Activated CD4-positive, alpha-beta memory T cell treated with anti-CD3 and anti-CD28 coated beads, Interleukin-2, amount 10 ng/mL, durations not matched to agents 7 days and 5 days (primary cell): ENCODE measurements around the gene LZTS2. TPM values are rescaled to one million over a fixed set of nuclear protein-coding genes. Genes with fewer than 3 reads are reported as not detected.

Experiments
- CTCF ChIA-PET: fragments of 350-600 bp; sonication (Branson Sonifier 250); formaldehyde crosslinking; loops from one replicate; lab custom pipeline; 2021; ENCODE audit warnings: antibody characterized with exemption, inconsistent platforms; lab: Charles Lee
- POLR2A ChIA-PET: fragments of 350-600 bp; sonication (Branson Sonifier 250); formaldehyde crosslinking; loops from one replicate; lab custom pipeline; 2021; ENCODE audit warnings: antibody characterized with exemption; lab: Charles Lee
- DNase-seq: peaks from one replicate; pipeline ENCODE4 v3.0.0-alpha.2; 2020
- H3K27ac Mint-ChIP-seq: one replicate; pipeline ENCODE4 v1.8.0; 2021; ENCODE audit warnings: mild to moderate bottlenecking, mixed read lengths
- H3K27me3 Mint-ChIP-seq: one replicate; pipeline ENCODE4 v1.8.0; 2021; ENCODE audit warnings: mixed read lengths
- H3K36me3 Mint-ChIP-seq: one replicate; pipeline ENCODE4 v1.8.0; 2021; ENCODE audit warnings: low read depth, mixed read lengths
- H3K4me1 Mint-ChIP-seq: one replicate; pipeline ENCODE4 v1.8.0; 2021; ENCODE audit warnings: mixed read lengths
- H3K4me3 Mint-ChIP-seq: one replicate; pipeline ENCODE4 v1.8.0; 2021; ENCODE audit warnings: mild to moderate bottlenecking, mixed read lengths
- H3K9me3 Mint-ChIP-seq: one replicate; pipeline ENCODE4 v1.8.0; 2021; ENCODE audit warnings: mixed read lengths
- total RNA-seq, 2 experiments: library from RNA; stranded (reverse); gene quantifications; one replicate each; pipeline ENCODE4 v1.2.3, GENCODE V29; 2021

LZTS2 gene
- total RNA-seq, 2 experiments from 2014 or later = 17.3 to 18.5 TPM

GRCh38 chr10:101002456-101002855 lies 2.8 kb downstream of the LZTS2 start:
- no peaks in the 10 kb centered on the region for H3K36me3 Mint-ChIP-seq
- no peak overlapping the region for H3K4me3 Mint-ChIP-seq
- H3K9me3 Mint-ChIP-seq = no peaks in the 10 kb centered on the region

DNA sequence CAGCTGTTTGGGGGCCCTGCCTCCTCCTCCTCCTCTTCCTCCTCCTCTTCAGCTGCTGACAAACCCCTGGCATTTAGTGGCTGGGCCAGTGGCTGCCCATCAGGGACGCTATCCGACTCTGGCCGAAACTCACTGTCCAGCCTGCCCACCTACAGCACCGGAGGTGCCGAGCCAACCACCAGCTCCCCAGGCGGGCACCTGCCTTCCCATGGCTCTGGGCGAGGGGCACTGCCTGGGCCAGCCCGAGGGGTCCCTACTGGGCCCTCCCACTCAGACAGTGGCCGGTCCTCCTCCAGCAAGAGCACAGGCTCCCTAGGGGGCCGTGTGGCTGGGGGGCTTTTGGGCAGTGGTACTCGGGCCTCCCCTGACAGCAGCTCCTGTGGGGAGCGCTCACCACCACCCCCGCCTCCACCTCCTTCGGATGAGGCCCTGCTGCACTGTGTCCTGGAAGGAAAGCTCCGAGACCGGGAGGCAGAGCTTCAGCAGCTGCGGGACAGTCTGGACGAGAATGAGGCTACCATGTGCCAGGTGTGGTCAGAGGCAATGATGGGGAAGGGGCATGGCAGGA lies 4.1 kb downstream of the LZTS2 start:
- POLR2A ChIA-PET = no interaction called here
- Mint-ChIP-seq H3K4me1 (peaks cover 6% of the 10 kb centered on the region), H3K4me3 (no peak overlapping the region), H3K27ac (no peak overlapping the region), H3K36me3 (no peaks in the 10 kb centered on the region), H3K27me3 (peaks cover 3% of the 10 kb centered on the region), H3K9me3 (no peaks in the 10 kb centered on the region)
- CTCF ChIA-PET = interaction anchor here (1.9 to 17.1 kb wide), 2 partner anchors 13 to 46 kb away, joined by 5 to 186 read pairs; no protein-coding TSS in a partner anchor
- DNase-seq = no peak

More at GRCh38 chr10:101002456-101002855, 2.8 kb downstream of the LZTS2 start:
- Mint-ChIP-seq H3K27ac (no peak overlapping the region), H3K27me3 (peaks cover 3% of the 10 kb centered on the region), H3K4me1 (peaks cover 14% of the 10 kb centered on the region)
- CTCF ChIA-PET = interaction anchor here (0.7 to 17.1 kb wide), 2 partner anchors 14 to 56 kb away, joined by 3 to 186 read pairs; no protein-coding TSS in a partner anchor
- POLR2A ChIA-PET = interaction anchor here (1.0 kb wide), 1 partner anchor 10 kb away, joined by 3 read pairs; no protein-coding TSS in a partner anchor
- no peak for DNase-seq

DNA sequence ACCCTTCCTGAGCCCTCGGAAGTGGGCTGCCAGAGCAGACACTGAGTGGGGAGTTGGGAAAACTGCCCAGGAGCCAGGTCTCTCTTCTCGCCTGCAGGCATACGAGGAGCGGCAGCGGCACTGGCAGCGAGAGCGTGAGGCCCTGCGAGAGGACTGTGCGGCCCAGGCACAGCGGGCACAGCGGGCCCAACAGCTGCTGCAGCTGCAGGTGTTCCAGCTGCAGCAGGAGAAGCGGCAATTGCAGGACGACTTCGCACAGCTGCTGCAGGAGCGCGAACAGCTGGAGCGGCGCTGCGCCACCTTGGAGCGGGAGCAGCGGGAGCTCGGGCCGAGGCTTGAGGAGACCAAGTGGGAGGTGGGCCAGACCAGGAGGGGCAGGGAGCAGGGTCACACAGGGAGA lies 5.8 kb downstream of the LZTS2 start:
- Mint-ChIP-seq H3K4me1 (peaks cover 4% of the 10 kb centered on the region), H3K27me3 (peaks cover 3% of the 10 kb centered on the region), H3K27ac (no peak overlapping the region), H3K36me3 (no peaks in the 10 kb centered on the region), H3K4me3 (no peak overlapping the region), H3K9me3 (no peaks in the 10 kb centered on the region)
- ChIA-PET POLR2A (no interaction called here), CTCF (interaction anchor here (17.1 kb wide), 1 partner anchor 11 kb away, joined by 186 read pairs; no protein-coding TSS in a partner anchor)
- DNase-seq = no peak

DNA sequence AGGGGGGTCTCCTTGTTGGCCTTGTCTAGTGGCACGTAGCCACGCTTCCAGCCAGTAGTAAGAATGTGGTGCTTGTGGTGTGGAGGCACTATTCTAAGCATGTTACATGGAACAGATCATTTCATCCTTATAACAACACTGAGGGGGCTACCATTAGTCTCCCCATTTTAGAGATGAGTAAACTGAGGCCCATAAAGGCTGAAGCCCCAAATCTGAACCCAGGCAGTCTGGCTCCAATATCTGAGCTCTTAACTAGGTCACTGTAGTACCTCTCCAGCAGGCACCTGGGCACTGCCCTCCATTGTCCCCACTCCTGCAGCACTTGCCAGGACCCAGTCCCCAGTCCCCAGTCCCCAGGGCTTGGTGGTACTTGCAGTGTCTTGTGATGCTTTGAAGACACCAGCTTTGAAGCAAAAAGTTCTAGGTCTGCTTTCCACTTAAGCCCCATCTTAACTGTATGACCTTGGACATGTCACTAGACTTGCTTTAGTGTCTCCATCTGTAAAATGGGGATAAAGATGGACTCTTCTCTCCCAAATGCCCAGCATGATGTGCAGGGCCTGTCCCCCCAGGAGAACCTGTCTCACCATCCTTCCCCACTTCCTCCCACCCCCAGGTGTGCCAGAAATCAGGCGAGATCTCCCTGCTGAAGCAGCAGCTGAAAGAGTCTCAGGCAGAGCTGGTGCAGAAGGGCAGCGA lies 6.4 kb downstream of the LZTS2 start:
- Mint-ChIP-seq H3K36me3 (no peaks in the 10 kb centered on the region), H3K27ac (no peak overlapping the region), H3K27me3 (peaks cover 2% of the 10 kb centered on the region), H3K9me3 (no peaks in the 10 kb centered on the region), H3K4me1 (peaks cover 2% of the 10 kb centered on the region), H3K4me3 (no peak overlapping the region)
- ChIA-PET CTCF (interaction anchor here (1.5 to 17.1 kb wide), 2 partner anchors 8 to 11 kb away, joined by 7 to 186 read pairs; no protein-coding TSS in a partner anchor), POLR2A (interaction anchor here (1.0 kb wide), 1 partner anchor 9 kb away, joined by 3 read pairs; no protein-coding TSS in a partner anchor)
- no peak for DNase-seq

DNA sequence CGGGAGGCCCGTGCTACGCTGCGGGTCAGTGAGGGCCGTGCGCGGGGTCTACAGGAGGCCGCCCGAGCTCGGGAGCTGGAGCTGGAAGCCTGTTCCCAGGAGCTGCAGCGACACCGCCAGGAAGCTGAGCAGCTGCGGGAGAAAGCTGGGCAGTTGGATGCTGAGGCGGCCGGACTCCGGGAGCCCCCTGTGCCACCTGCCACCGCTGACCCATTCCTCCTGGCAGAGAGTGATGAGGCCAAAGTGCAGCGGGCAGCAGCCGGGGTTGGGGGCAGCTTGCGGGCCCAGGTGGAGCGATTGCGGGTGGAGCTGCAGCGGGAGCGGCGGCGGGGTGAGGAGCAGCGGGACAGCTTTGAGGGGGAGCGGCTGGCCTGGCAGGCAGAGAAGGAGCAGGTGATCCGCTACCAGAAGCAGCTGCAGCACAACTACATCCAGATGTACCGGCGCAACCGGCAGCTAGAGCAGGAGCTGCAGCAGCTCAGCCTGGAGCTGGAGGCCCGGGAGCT lies 7.0 kb downstream of the LZTS2 start:
- DNase-seq = no peak
- no peaks in the 10 kb centered on the region for H3K27me3 Mint-ChIP-seq
- H3K4me3 Mint-ChIP-seq = no peak overlapping the region
- POLR2A ChIA-PET = interaction anchor here (1.0 kb wide), 1 partner anchor 10 kb away, joined by 3 read pairs; no protein-coding TSS in a partner anchor
- no peak overlapping the region for H3K27ac Mint-ChIP-seq
- no peaks in the 10 kb centered on the region for H3K36me3 Mint-ChIP-seq
- no peaks in the 10 kb centered on the region for H3K9me3 Mint-ChIP-seq
- no peaks in the 10 kb centered on the region for H3K4me1 Mint-ChIP-seq
- CTCF ChIA-PET = interaction anchor here (0.9 to 17.1 kb wide), 3 partner anchors 9 to 25 kb away, joined by 3 to 186 read pairs (median 7); no protein-coding TSS in a partner anchor

DNA sequence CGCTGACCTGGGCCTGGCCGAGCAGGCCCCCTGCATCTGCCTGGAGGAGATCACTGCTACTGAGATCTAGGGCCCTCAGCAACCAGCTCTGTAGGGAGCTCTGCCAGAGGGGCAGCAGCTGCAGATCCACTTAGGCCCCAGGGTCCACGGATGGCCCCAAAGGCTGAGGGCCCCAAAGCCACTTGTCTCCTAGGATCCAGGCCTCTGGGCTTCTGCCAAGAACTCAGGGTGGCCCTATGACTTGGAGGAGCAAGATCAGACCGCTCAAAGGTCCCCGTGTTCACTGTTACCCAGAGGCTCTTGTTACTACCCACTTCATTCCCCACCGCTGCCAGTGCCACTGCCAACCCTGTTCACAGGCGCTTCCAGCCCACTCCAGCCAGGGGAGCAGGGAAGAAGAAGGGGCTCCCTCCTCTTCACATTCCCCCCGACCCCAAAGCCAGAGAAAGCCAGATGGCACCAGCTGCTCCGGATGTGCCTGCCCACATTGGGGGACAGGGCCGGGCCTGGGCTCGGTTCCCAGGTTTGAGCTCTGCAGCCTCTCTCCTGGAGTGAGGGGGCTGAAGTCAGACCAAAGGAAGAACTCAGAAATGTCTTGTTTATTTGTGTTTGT lies 7.6 kb downstream of the LZTS2 start:
- ChIA-PET CTCF (interaction anchor here (0.9 to 17.1 kb wide), 4 partner anchors 9 to 26 kb away, joined by 3 to 186 read pairs (median 6); no protein-coding TSS in a partner anchor), POLR2A (no interaction called here)
- Mint-ChIP-seq H3K9me3 (no peaks in the 10 kb centered on the region), H3K27ac (no peak overlapping the region), H3K36me3 (no peaks in the 10 kb centered on the region), H3K27me3 (no peaks in the 10 kb centered on the region), H3K4me1 (no peaks in the 10 kb centered on the region), H3K4me3 (no peak overlapping the region)
- no peak for DNase-seq

GRCh38 chr10:101007915-101008822 lies 8.6 kb downstream of the LZTS2 start:
- no peak for DNase-seq
- Mint-ChIP-seq H3K27me3 (peaks cover 1% of the 10 kb centered on the region), H3K4me1 (peaks cover 8% of the 10 kb centered on the region), H3K36me3 (no peaks in the 10 kb centered on the region), H3K27ac (no peak overlapping the region), H3K9me3 (no peaks in the 10 kb centered on the region), H3K4me3 (no peak overlapping the region)
- CTCF ChIA-PET = interaction anchor here (1.1 to 17.1 kb wide), 2 partner anchors 9 to 10 kb away, joined by 5 to 186 read pairs; no protein-coding TSS in a partner anchor
- POLR2A ChIA-PET = no interaction called here

DNA sequence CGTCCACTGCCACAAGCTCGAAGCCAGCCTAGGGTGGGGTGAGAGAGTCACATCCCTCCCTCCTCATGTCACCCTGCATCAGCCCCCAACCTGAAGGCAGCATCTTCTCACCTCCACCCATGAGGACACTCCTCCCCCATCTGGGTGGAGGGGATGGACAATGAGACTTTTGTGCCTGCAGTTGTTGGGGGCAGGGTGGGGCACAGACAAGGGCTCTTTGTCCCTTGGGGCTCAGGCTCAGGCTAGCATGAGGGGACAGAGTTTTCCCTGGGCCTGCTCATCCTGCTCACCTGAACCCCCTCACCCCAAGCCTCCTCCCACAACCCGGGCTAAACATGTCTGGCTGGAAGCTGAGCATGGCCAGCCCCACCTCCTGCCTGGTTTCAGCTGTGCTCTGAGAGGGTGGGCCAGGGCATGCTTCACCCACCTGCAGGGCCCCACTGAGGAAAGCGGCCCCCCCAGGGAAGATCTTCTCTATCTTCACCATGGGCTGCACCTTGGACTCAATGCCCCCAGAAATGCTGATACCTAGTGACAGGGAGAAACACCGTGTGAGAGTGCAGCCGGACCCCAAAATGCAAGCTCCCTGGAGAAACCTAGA lies 9.3 kb downstream of the LZTS2 start:
- Mint-ChIP-seq H3K27ac (no peak overlapping the region), H3K9me3 (no peaks in the 10 kb centered on the region), H3K4me1 (peaks cover 12% of the 10 kb centered on the region), H3K36me3 (no peaks in the 10 kb centered on the region), H3K27me3 (peaks cover 5% of the 10 kb centered on the region), H3K4me3 (no peak overlapping the region)
- no peak for DNase-seq
- CTCF ChIA-PET = no interaction called here
- POLR2A ChIA-PET = no interaction called here

GRCh38 chr10:101010329-101010728 lies 10.7 kb downstream of the LZTS2 start:
- ChIA-PET CTCF (no interaction called here), POLR2A (no interaction called here)
- Mint-ChIP-seq H3K9me3 (no peaks in the 10 kb centered on the region), H3K27me3 (peaks cover 12% of the 10 kb centered on the region), H3K27ac (no peak overlapping the region), H3K4me3 (no peak overlapping the region), H3K4me1 (peaks cover 19% of the 10 kb centered on the region), H3K36me3 (no peaks in the 10 kb centered on the region)
- DNase-seq = no peak

GRCh38 chr10:101011517-101012423 lies 12.2 kb downstream of the LZTS2 start:
- no peak overlapping the region for H3K27ac Mint-ChIP-seq
- POLR2A ChIA-PET = interaction anchor here (1.1 to 1.8 kb wide), 3 partner anchors 10 to 20 kb away, joined by 3 to 4 read pairs (median 4); partner anchors contain the start of genes LZTS2, PDZD7 and SFXN3

More at GRCh38 chr10:101011517-101012423, 12.2 kb downstream of the LZTS2 start:
- DNase-seq = no peak
- peaks cover 20% of the 10 kb centered on the region for H3K4me1 Mint-ChIP-seq
- H3K9me3 Mint-ChIP-seq = no peaks in the 10 kb centered on the region
- CTCF ChIA-PET = interaction anchor here (0.6 to 1.9 kb wide), 4 partner anchors 14 to 85 kb away, joined by 3 to 10 read pairs (median 4); partner anchors contain the start of genes PDZD7 and SFXN3
- H3K27me3 Mint-ChIP-seq = peaks cover 22% of the 10 kb centered on the region
- no peaks in the 10 kb centered on the region for H3K36me3 Mint-ChIP-seq
- no peak overlapping the region for H3K4me3 Mint-ChIP-seq
